Activated T-cell treated with anti-CD3 and anti-CD28 coated beads, Interleukin-2, amount 50 U/mL, for 1 hour (primary cell): Measurements from ENCODE around the gene FAM98C.
"Not testable (repeated sequence)": the region's sequence is repeated elsewhere in the genome, so short reads cannot be mapped to it uniquely, and the experiment has no call there.

Source experiments
- DNase-seq: peaks from one replicate; pipeline ENCODE4 v3.0.0-alpha.2; 2020

The FAM98C gene

DNA sequence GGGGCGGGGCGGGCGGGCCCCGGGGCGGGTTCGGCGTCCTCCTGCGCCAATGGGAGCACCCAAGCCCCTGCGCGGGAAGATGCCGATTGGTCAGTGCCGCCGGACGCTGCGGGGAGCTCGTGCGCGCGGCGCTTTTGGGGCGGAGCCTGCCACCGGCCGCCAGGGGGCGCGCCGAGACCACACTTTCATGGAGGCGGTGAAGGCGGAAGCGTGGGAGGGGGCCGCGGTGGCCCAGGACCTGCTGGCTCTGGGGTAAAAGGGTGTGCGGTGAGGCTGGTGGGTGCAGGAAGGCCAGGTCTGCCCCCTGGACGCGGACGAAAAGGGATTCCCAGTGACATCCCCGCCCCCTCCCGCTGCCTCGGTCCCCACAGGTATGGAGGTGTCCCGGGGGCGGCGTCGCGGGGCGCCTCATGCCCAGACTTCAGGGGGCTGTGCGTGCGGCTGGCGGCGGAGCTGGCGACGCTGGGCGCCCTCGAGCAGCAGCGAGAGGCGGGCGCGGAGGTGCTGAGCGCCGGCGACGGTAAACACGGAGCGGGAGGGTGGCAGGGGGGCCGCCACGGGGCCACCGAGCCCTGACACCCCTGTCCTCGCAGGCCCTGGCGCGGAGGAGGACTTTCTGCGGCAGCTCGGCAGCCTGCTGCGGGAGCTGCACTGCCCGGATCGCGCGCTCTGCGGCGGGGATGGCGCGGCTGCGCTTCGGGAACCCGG lies at the start of gene FAM98C:
TSS of gene FAM98C (plus strand) at position 127 of the 708 bp plus-strand sequence. CDS start at position 188, 61 bp downstream.
- DNase-seq, result peak; percentile 99

DNA sequence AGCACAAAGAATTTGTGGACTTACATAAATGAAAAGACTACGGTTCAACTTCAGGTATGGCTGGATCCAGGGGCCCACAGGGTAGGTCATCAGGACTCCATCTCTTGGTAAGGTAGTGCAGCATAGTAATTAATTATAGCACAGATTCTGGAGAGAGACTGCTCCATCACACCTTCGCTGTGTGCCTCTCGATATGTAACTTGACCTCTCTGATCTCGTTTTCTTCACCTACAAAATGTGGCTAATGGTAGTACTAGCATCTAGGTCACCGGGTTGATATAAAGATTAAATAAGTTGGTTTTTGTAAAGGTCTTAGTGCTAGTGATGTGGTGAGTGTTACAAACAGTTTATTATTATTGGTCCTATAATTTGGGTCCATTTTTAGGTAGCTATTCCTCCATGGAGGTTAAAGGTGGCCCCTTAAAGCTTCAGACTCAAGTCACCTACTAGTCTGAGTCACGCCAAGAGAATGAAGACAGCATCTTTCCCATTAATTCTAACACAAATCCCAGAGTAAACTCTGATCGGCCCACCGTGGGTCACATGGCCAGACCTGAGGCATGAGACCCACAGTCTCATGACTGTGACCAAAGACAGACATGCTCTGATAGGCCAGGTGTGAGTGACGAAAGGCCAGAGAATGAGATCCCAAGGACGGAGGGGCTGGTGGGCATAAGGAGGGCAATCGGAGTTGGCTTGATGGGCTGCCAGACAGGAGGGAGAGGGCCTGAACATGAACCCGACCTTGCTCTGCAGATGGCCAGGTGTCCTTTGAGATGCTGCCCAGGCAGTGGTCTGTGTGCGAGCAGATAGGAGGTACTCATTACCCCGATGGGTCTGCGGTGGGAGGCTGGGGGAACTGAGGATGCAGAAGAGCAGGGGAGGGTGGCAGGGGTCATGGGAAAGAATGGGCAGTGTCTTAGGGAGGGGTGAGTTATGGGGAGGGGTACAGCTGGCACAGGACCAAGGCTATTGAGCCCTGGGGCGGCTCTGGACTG lies 46.9 kb upstream of the FAM98C start:
- DNase-seq, result no peak

DNA sequence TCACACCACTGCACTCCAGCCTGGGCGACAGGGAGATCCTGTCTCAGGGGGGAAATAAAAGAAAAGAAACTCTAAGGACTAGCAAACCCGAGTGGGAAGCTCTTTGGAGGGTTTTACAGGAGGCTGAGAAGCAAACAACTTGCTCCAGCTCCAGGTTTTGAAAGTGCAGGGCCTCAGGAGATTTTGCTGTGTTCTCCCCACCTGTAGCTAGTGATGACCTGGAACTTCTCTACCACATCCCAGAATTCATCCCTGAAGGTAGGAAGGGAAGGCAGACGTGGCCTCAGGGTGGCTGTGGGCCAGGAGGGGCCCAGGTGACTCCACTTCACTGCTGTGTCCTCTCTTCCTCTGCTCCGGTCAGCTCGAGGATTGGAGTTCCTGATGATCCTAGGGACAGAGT lies 44.8 kb upstream of the FAM98C start:
- no peak for DNase-seq

DNA sequence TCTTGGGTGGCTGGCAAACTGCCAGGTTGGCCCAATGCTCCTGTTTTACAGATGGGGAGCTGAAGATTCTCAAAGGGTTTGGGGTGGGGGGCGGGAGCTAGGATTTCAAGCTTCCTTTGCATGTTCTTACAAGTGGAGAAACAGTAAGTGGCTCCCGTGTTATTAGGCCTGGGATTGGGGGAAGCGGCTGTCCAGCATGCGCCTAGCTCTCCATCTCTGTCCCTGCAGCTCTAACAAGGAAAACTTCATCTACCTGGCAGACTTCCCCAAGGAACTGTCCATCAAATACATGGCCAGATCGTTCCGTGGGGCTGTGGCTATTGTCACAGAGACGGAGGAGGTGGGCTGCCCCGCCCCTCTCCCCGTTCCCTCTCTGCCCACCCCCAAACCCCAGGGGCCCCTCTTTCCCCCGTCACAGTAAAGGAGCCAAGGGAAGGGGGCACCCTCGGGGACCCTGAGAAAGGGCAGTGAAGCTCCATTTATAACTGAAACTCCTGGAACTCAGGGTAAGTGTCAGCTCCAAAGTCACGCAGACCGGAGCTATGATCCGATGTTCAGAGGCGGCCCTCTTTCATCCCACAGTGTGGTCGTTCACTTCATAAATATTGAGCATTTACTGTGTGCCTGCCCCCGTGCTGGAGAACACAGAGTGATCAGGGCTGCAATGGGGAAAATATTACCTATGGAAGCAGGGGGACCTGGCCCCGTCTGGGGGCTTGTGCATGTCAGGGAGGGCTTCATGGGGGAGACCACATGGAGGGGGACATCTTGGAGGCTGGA lies 43.5 kb upstream of the FAM98C start:
- DNase-seq, result no peak

DNA sequence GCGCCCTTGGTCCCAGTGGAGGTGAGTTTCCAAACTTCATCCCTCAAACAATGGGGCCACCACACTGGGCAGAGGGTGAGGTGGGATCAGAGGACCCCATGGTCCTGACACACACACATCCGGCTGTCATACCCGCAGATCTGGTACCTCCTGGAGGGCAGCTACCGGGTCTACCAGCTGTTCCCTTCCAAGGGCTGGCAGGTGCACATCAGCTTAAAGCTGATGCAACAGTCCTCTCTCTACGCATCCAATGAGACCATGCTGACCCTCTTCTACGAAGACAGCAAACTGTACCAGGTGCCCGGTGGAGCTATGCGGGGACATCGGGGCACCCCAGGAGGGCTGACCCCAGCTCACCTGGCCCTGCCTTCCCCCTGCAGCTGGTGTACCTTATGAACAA lies 42.5 kb upstream of the FAM98C start:
- no peak for DNase-seq

DNA sequence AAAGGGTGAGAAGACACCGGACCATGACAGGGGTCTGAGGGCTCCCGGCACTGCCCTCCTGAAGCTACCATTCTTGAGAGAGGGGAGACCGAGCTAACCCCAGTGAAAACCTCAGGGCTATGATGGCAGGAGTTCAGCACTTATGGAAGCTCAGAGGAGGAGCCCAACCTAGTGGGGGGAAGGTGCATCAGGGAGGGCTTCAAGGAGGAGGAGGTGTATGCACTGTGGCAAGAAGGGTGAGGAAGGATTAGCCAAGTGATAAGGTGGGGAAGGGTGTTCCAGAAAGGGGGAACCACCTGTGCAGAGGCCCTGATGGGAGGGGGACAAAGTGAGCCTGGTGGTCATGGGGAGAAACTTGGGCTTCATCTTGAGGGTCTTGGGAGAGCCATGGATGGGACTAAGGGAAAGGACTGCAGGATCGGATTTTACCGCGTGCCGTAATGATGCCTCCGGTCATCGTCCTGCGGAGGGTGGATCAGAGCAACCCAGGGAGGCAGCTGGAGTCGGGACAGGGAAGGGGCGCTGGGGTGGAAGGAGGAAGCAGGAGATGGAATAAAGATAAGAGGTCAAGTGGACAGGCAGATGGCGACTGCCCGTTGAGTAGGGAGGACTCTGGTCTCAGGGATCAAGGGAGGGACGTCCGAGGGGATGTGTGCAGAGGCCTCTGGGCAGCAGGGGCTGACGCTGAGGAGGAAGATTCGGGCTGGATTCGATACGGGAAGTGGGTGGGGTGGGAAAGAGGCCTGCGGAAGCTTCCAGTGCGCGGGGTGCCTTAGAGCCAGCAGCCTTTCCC lies 41.9 kb upstream of the FAM98C start:
- DNase-seq, result no peak

DNA sequence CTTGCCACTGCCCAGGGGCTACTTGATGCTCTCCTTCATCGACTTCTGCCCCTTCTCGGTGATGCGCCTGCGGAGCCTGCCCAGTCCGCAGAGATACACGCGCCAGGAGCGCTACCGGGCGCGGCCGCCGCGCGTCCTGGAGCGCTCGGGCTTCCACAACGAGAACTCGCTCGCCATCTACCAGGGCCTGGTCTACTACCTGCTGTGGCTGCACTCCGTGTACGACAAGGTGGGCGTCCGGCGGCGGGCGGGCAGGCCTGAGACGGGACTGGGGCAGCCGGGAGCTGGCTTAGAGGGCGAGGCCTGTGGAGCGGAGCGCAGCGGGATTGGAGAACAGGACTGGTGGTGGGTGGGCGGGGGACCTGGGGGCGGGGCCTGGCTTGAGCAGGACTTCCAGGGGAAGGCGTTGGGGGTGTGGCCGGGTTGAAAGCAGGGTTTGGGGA lies 41.2 kb upstream of the FAM98C start:
- DNase-seq, result peak; percentile 58

DNA sequence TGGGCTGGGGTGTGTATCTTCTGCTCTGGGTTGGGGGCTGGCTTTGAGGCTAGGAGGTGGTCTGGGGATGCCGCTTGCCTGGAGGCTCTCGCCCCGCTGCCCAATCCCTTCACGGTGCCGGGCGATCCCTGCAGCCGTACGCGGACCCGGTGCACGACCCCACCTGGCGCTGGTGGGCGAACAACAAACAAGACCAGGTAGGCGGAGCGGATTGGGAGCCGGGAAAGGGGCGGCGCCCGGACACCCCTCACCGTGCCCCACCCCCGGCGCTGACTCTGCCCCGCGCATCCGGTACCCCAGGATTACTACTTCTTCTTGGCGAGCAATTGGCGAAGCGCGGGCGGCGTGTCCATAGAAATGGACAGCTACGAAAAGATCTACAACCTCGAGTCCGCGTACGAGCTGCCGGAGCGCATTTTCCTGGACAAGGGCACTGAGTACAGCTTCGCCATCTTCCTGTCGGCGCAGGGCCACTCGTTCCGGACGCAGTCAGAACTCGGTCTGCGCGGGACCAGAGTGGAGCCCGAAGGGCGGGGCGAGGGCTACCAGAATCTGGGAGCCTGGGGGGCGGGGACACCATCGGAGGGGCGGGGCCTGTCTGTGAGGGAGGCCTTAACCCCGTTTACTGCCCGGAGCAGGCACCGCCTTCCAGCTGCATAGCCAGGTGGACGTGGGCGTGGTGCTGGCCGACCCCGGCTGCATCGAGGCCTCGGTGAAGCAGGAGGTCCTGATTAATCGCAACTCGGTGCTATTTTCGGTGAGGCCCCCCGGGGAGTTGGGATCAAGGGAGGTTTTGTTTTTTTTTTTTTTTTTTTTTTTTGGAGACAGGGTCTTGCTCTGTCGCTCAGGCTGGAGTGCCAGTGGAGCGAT lies 40.6 kb upstream of the FAM98C start:
- peak; percentile 69 for DNase-seq

DNA sequence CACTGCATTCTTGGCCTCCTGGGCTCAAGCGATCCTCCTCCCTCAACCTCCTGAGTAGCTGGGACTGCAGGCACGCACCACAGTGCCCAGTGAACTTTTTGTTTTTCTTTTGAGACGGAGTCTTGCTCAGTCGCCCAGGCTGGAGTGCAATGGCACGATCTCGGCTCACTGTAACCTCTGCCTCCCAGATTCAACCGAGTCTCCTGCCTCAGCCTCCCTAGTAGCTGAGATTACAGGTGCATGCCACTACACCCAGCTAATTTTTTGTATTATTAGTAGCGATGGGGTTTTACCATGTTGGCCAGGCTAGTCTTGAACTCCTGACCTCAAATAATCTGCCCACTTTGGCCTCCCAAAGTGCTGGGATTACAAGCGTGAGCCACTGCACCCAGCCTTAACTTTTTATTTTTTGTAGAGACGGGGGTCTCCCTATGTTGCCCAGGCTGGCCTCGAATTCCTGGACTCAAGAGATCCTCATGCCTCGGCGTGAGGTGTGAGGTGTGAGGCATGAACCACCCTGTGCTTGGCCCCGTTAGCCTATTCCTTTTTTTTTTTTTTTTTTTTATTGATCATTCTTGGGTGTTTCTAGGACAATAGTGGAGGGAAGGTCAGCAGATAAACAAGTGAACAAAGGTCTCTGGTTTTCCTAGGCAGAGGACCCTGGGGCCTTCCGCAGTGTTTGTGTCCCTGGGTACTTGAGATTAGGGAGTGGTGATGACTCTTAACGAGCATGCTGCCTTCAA lies 39.8 kb upstream of the FAM98C start:
- DNase-seq, result not testable (repeated sequence)

DNA sequence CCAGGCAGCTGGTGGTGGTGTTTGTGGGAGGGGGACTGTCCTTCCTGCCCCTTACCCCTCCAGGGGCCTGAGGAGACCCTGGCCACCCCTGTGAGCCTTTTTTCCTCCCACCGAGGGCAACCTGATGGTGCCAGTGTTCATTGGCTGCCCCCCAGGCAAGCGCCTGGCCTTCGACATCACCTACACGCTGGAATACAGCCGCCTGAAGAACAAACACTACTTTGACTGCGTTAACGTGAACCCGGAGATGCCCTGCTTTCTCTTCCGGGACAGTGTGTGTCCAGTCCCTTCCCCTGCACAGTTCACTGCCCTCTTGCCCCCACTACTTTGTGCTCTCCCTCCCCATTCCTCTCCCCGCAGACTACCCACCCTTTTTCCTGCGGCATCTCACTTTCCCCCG lies 35.9 kb upstream of the FAM98C start:
- no peak for DNase-seq

DNA sequence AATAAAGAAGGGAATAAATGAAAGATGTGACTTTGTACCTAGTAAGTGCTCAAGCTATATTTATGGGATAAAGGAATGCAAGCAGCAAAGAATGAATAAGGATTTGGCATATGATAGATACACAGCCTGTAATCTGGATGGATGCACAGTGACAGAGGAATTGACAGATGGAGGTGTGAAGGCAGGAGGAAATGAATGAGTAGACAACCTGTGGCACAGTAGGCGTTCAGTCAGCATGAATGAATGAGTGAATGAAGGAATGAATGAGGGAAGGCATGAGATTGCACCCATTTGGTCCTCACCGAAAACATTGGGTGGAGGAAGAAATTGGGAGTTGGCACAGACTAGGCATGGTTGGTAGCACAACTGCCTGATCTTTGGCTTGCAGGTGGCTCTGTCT lies 33.3 kb upstream of the FAM98C start:
- DNase-seq, result no peak

DNA sequence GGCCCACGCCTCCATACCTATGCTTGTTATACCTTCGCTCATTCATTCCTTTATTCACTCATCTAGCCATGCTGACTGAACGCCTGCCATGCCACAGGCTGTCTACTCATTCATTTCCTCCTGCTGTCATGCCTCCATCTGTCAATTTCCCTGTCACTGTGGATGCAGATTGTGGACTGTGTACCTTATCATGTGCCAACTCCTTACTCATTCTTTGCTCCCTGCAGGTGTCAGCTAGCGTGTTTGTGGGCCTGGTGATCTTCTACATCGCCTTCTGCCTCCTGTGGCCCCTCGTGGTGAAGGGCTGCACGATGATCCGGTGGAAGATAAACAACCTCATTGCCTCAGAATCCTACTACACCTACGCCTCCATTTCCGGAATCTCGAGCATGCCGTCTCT lies 32.6 kb upstream of the FAM98C start:
- DNase-seq, result no peak

DNA sequence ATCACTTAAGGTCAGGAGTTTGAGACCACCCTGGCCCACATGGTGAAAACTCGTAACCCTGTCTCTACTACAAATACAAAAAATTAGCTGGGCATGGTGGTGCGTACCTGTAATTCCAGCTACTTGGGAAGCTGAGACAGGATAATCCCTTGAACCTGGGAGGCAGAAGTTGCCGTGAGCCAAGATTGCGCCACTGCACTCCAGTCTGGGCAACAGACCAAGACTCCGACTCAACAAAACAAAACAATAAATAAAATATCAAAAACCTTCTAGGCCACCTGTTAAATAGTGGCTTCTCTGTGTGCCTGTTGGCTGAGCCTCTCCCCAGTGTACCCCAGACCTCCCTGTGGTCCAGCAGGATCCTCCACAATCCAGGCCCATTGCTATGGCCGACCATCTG lies 31.8 kb upstream of the FAM98C start:
- DNase-seq, result no peak

DNA sequence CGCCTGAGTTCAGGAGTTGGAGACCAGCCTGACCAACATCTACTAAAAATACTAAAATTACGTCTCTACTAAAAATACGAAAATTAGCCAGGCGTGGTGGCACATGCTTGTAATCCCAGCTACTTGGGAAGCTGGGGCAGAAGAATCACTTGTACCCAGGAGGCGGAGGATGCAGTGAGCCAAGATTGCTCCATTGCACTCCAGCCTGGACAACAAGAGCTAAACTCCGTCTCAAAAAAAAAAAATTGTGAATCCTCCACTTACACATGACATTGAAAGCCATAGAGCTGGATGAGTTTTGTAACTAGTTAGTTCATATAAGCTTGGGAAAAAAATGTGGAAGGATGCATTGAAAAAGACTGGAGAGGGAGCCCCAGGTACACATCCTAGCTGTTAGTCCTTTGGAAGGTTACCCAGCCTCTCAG lies 29.0 kb upstream of the FAM98C start:
- DNase-seq, result no peak

DNA sequence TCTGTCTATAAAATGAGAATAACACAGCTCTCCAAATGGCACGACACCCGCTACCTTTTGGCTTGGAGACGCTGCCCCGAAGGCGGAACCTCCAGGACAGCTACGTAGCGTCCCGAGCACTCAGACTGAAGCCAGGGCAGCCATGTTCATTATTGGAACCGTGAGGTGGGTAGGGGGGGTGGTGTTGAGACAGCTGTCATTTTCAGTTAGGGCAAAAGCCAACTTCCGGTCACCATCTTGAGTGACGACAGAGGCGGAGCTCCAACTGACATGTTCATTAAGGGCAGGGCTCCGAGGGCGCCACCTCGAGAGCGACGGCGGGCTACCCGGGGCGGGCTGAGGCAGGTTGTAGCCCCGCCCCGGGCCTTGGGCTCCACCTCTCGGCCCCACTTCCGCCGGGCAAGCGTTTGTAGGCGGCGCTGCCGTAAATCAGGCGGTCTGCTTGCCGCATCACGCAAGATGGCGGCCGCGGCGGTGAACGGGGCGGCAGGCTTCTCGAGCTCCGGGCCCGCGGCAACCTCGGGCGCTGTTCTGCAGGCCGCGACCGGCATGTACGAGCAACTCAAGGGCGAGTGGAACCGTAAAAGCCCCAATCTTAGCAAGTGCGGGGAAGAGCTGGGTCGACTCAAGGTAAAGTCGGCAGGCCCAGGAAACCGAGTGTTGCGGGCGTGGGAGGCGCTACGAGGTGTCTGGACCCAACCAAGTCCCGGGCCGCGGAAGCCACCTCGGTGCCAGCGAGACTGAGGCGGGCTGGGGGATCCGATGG lies 28.4 kb upstream of the FAM98C start, which contains the start of gene PSMD8:
TSS of gene PSMD8 (plus strand) at position 240 of the 766 bp plus-strand sequence. CDS start at position 271, 31 bp downstream.
- DNase-seq, result peak; percentile 98

DNA sequence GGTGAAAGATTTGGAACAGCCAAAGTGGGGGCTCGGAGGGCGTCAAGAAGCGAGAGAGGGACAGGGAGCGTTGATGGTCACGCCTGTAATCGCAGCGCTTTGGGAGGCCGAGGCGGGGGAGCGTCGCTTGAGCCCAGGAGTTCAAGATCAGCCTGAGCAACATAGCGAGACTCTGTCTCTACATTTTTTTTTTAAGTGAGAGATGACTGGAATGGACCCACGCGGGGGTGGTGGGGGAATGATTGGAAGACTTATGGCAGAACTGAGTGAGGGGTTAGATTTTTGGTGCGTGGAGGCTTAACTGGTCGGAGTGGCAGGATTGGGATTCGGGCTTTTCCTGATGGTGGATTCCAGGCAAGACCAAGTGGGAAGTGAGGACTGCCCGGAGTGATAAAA lies 27.8 kb upstream of the FAM98C start:
- no peak for DNase-seq

DNA sequence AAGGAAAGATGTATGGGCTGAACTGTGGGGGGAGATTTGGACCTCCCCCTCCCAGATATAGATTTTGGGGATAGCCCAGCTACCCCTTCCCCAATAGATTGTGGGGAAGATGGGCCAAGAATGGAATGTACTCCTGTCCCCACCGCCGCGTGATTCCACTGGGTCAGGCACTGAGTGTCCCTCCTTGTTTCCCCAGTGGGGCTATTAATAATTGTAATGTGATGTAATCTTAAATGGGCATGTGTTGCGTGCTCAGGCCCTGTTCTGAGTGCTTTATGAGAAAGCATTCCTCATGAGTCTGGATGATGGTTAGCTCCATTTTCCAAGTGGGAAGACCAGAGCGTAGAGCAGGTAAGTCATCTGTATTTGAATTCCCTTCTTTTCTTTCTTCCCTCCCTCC lies 27.1 kb upstream of the FAM98C start:
- no peak for DNase-seq

DNA sequence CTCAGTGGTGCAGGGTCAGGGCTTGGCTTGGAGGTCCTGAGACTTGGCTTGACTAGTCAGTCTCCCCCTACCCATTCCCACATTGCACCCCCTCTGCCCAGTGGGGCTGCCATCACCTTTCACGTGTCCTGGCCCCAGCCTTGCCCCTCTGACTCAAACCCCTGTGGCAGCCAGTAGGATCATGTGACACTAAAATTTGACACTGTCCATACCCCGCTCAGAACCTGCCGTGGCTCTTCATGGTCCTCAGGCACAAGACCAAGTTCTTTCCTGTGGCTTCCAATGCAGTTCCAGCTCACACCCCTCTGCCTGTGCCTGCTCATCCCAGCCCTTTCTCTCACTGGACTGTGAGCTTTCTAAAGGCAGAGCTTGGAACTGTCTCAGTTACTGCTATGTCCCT lies 26.3 kb upstream of the FAM98C start:
- DNase-seq, result no peak

DNA sequence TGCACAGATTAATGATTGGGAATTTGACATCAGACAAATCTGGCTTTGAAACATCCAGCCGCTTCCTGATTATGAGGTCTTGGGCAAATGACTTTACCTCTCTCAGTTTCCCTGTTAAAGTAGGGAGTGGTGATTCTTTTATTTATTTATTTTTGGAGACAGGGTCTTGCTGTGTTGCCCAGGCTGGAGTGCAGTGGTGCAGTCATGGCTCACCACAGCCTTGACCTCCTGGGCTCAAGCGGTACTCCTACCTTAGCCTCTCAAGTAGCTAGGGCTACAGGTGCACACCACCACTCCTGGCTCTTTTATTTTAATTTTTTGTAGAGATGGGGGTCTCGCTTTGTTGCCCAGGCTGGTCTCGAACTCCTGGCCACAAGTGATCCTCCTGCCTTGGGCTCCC lies 25.8 kb upstream of the FAM98C start:
- DNase-seq, result no peak

DNA sequence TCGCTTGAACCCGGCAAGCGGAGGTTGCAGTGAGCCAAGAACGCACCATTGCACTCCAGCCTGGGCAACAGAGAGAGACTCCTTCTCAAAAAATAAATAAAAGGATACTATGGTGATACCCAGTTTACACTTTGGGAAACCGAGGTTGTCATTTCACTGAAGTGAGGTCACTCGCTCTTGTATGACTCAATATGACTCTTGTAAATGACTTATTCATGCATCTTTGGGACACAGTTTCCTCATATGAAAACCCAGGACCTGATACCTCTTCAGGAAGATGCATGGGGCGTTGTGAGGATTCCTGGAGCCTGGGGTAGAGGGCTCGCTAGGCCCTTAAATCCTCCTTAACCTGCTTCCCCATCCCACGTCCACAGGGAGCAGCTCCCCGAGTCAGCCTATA lies 24.0 kb upstream of the FAM98C start:
- no peak for DNase-seq
